ENCODE data around the gene TBL3. TPM values are rescaled to one million over a fixed set of nuclear protein-coding genes. Genes with fewer than 3 reads are reported as not detected.

TBL3 gene
- total RNA-seq, 1 experiment from 2014 or later, result 68.9 TPM

DNA sequence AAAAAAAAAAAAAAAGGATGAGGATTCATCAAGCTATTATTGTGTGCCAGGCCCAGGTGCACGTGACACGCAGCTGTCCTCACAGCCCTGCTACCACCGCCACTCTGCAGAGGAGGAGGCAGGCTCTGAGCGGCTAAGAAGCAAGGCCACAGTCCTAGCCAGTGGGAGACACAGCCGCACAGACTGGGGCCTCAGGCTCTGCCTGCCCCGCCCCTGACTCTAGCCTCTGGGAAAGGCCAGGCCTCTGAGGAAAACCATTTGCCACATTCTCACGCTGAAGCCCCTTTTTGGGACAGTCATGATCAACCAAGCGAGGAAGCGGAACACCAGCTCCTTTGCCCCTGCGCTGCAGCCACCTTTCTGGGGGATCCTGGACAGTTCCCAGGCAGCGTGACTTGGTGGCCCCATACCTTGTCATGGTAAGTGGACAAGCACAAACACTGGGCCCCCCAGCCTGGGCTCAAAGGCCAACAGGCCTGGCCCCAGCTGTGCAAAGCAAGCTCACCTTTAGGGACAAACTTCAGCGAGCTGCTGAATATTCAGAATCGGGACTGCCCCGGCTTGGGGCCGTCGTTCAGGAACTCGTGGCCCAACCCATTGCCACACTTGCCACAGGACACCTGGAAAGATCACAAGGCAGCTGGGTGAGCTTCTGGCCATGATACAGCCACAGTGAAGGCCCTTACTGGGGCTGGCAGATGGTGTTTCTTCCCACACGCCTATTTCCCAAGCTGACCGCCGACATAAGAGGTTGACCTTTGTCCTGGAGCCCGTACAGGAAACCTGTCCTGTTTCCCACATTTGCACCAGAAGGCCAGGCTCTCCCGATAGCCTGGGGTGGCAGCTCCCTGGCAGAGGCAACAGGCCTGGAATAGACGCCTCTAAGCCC lies 31.3 kb upstream of the TBL3 start:
- Histone ChIP-seq H3K4me2 (ENCODE audit: low read length) (no peak overlapping the region), H3K79me2 (ENCODE audit: insufficient read depth, low read length) (no peaks in the 10 kb centered on the region), H3K27ac (ENCODE audit: low read depth, low read length) (no peak overlapping the region; the same call in 1 of the 2 replicates), H3K36me3 (ENCODE audit: control insufficient read depth in 1 of 2, insufficient read depth in 2 of 2, low read length in 2 of 2) (peaks cover 5 to 6% of the 10 kb centered on the region in 2 experiments; a peak in 3 of 4 replicates), H3K9me2 (ENCODE audit: insufficient read depth) (no peaks in the 10 kb centered on the region), H2AFZ (ENCODE audit: low read depth, low read length, poor library complexity, severe bottlenecking) (no peak overlapping the region), H4K20me1 (ENCODE audit: insufficient read depth) (no peaks in the 10 kb centered on the region), H3K27me3 (ENCODE audit: insufficient read depth, low read length) (no peaks in the 10 kb centered on the region), H3K4me3 (replicated peaks in 1 of 2; ENCODE audit: low read depth in 1 of 2, low read length in 2 of 2) (no peak overlapping the region), H3K4me1 (ENCODE audit: control insufficient read depth in 1 of 2, insufficient read depth in 2 of 2, low read length in 2 of 2) (peaks cover 17 to 30% of the 10 kb centered on the region in 2 experiments), H3K9me3 (ENCODE audit: control insufficient read depth in 1 of 2, insufficient read depth in 1 of 2, low read depth in 1 of 2, low read length in 2 of 2) (no peaks in the 10 kb centered on the region), H3K9ac (ENCODE audit: low read length) (no peak overlapping the region)
- RAD21 ChIA-PET (ENCODE audit: low non-redundant PET in 1 of 2, low total read pairs in 2 of 2, uncharacterized antibody in 2 of 2, unreplicated experiment in 2 of 2), result interaction anchor here in 1 of 2 experiments (0.7 kb wide), 1 partner anchor 53 kb away, joined by 3 read pairs; no protein-coding TSS in a partner anchor
- CTCF ChIA-PET, result interaction anchor here (2.1 kb wide), 1 partner anchor 17 kb away, joined by 4 read pairs; no protein-coding TSS in a partner anchor
- POLR2A ChIA-PET, result interaction anchor here (0.9 to 1.3 kb wide), 2 partner anchors 24 kb away, joined by 3 read pairs; partner anchors contain the start of gene RPS2
- DNase-seq (ENCODE audit: low read depth, low spot score) (no peak), ATAC-seq (no peak)
- no TSS peak for BruUV-seq (replicated peaks)
- TF ChIP-seq ZFX (IDR thresholded peaks at IDR 0.05), result no peak
- TF ChIP-seq YY1 (IDR thresholded peaks at IDR 0.05; ENCODE audit: extremely low read depth, insufficient replicate concordance, low read depth, low read length), result no peak
- TF ChIP-seq EZH2 (IDR thresholded peaks at IDR 0.05), result no peak
- TF ChIP-seq, protein P1, sequence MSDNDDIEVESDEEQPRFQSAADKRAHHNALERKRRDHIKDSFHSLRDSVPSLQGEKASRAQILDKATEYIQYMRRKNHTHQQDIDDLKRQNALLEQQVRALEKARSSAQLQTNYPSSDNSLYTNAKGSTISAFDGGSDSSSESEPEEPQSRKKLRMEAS (IDR thresholded peaks at IDR 0.05), result no peak
- no peak for TF ChIP-seq CEBPB (IDR thresholded peaks at IDR 0.05; ENCODE audit: low read depth)
- TF ChIP-seq CBX3 (IDR thresholded peaks at IDR 0.05; ENCODE audit: low read depth), result no peak
- TF ChIP-seq POLR2A (IDR thresholded peaks at IDR 0.05; ENCODE audit: borderline replicate concordance, extremely low read depth, insufficient read depth, insufficient read length), result no peak
- intact Hi-C loops (cut with micrococcal nuclease), result no loop called here

Data from HCT116 (cell line).